GM18951 (cell line): ENCODE measurements around the gene FBN1.

Experiments
- POLR2A ChIP-seq: IDR thresholded peaks from 4 replicates; pipeline ENCODE4 v1.6.1; 2011; ENCODE audit warnings: mild to moderate bottlenecking; ENCODE audit not compliant: insufficient read length, insufficient read depth; ENCODE audit errors: extremely low read depth
- in situ Hi-C: fragments of 300-500 bp; cut with MboI; formaldehyde crosslinking; loops from one replicate; pipeline ENCODE4 v1.12.0; 2022; ENCODE audit warnings: low sequenced_read_pairs, mixed read lengths, inconsistent platforms; ENCODE audit not compliant: unreplicated experiment

The FBN1 gene

DNA sequence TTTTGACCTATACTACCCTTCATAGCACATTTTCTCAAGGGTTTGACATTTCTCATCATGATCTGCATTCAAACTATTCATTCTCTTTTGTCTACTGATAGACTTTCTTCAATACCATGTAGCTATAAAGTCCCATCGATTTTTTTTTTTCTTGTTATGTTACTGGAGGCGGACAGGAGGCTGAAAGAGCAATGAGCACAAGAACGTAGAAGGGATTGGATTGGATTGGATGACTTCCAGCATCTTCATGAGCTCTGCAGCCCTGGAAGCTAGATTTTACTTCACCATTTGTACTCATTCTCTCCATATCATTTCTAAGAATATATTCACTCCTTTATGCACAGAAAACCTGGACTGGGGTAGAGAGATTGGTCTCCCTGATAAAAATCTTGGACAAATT, 271.0 kb downstream of the FBN1 start:
- in situ Hi-C loops: loop anchor here (25.0 kb wide), 2 partner anchors 263 to 438 kb away; partner anchors contain the start of genes CEP152 and FBN1
- no peak for TF ChIP-seq POLR2A

GRCh38 chr15:48373821-48374451, 271.6 kb downstream of the FBN1 start:
- in situ Hi-C loops: loop anchor here (25.0 kb wide), 2 partner anchors 263 to 438 kb away; partner anchors contain the start of genes CEP152 and FBN1
- TF ChIP-seq POLR2A: no peak

DNA sequence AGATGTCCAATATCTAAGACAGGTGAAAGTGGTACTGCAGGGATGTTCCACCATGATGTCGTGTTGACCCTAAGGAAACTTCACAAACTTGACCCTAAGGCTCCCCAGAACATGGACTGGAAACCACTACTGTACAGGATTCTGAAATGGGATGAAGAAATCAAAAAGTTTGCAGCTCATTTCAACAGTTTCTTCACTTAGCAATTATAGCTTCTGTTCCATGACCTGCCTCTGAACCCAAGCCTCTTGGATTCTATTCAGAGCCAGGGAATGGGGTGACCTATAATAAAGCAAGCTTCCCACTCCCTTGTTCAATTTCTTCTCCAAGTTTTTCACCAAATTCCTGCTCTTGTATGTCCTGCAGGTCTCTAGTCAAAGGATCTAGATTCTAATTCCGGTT, 273.5 kb downstream of the FBN1 start:
- no peak for TF ChIP-seq POLR2A
- in situ Hi-C loops: loop anchor here (25.0 kb wide), 2 partner anchors 265 to 440 kb away; partner anchors contain the start of genes CEP152 and FBN1

GRCh38 chr15:48371550-48371949, 274.0 kb downstream of the FBN1 start:
- no peak for TF ChIP-seq POLR2A

DNA sequence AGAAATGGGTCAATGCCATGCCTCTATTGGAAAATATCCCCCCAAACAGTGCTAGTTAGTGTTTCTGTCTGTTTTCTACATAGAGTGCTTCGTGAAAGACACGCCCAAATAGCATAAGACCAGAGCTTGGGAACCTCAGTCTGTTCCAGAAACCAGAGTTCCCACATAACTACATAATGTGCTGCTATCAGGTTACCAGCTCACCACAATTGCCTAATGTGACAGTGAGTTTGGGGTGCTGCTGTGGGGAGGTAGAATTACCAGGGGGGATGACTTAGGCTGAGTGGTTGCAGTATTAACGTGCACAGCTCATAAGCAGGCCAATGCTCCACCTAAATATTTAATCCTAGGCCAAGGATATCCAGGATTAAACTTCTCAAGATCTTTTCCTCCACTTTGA, 275.0 kb downstream of the FBN1 start:
- no peak for TF ChIP-seq POLR2A
- in situ Hi-C loops: loop anchor here (25.0 kb wide), 2 partner anchors 267 to 442 kb away; partner anchors contain the start of genes CEP152 and FBN1

More at GRCh38 chr15:48371550-48371949, 274.0 kb downstream of the FBN1 start:
- in situ Hi-C loops: loop anchor here (25.0 kb wide), 2 partner anchors 266 to 441 kb away; partner anchors contain the start of genes CEP152 and FBN1

GRCh38 chr15:48367483-48367882, 278.0 kb downstream of the FBN1 start:
- no peak for TF ChIP-seq POLR2A
- in situ Hi-C loops: loop anchor here (25.0 kb wide), 2 partner anchors 270 to 445 kb away; partner anchors contain the start of genes CEP152 and FBN1

DNA sequence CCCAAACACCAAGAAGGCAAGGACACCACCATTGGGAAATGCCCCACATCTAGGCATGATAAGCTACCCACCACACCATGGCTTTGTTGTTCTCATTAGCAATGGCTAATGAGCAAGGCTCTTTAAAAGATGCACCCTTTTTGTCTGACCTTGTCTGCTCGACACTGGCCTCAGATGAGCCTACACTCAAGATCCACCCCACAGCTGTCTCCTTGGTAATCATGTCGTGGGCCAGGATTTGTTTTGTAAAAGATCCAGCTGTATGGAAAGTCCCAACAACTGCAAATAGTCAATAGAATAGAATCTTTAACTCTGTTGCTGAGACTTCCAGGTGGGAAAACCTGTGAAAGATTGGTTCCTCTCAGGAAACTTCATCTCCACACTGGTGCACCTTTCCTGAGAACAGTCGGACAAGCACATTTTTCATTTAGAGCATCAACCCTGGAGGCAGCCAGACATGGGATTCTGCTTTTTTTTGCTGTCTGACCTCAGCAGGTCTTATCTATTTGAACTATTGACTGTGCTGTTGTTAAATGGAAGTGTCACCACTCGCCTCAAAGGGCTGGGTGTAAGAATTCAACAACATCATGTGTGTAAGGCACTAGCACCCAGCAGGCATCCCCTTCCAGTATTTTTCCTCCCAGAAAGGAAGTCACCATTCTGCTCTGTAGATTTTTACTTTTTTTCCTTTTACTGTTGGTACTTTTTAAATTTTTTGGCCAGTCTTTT, 278.8 kb downstream of the FBN1 start:
- TF ChIP-seq POLR2A: no peak
- in situ Hi-C loops: loop anchor here (25.0 kb wide), 2 partner anchors 271 to 446 kb away; partner anchors contain the start of genes CEP152 and FBN1

DNA sequence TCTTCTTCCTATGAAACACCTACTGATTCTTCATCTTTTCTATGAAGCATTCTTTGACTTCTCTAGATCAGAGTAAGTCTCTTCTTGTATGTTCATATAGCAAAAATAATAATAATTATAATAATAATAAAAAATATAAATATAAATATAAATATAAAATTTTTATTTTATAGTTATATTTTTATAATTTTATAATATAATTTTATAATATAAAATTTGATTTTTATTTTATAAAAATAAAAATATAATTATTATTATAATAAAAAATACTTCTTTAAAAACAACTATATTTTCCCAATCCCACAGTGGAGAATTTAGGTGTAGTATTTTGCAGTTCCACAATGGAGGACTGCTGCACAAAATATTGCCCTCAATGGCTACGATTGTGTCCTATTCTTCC, 279.9 kb downstream of the FBN1 start:
- no peak for TF ChIP-seq POLR2A
- in situ Hi-C loops: loop anchor here (25.0 kb wide), 2 partner anchors 272 to 447 kb away; partner anchors contain the start of genes CEP152 and FBN1

DNA sequence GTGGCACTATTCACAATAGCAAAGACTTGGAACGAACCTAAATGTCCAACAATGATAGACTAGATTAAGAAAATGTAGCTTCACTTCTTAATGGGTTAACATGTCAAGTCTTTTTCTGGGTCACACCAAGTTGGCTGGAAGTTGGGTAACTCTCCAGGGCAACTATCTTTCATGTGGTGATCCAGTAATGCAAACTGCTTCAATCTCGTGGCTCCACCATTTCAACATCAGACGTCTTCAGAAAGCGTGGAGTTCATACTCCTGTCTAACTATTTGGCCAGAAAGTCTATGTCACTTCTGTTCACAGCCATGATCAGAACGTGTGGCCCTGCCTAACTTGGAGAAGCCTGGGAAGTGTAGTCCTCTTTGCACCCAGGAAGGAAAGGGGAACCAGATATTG, 282.0 kb downstream of the FBN1 start:
- in situ Hi-C loops: loop anchor here (25.0 kb wide), 2 partner anchors 274 to 449 kb away; partner anchors contain the start of genes CEP152 and FBN1
- TF ChIP-seq POLR2A: no peak

GRCh38 chr15:48361685-48362084, 283.8 kb downstream of the FBN1 start:
- in situ Hi-C loops: loop anchor here (25.0 kb wide), 2 partner anchors 276 to 451 kb away; partner anchors contain the start of genes CEP152 and FBN1
- no peak for TF ChIP-seq POLR2A

- in situ Hi-C loops: loop anchor here (25.0 kb wide), 2 partner anchors 276 to 451 kb away; partner anchors contain the start of genes CEP152 and FBN1
- TF ChIP-seq POLR2A: no peak
These were observed 284.7 kb downstream of the FBN1 start for GRCh38 chr15:48360841-48361240.
